OCI-LY1 (cell line): ENCODE results near the gene WDFY2.

ENCODE experiments used
- H2AFZ ChIP-seq: fragments of 200-600 bp; sonication (generic), shearing (Covaris generic); 2 replicates; pipeline ENCODE4 v1.6.0; 2014; ENCODE audit warnings: antibody characterized with exemption, mild to moderate bottlenecking, low read length
- H3F3A ChIP-seq: fragments of 200-600 bp; sonication (generic), shearing (Covaris generic); 2 replicates; pipeline ENCODE4 v1.6.0; 2014; ENCODE audit warnings: mild to moderate bottlenecking, antibody characterized with exemption, low read length, moderate library complexity; ENCODE audit not compliant: insufficient read depth
- H3K27ac ChIP-seq: fragments of 200-600 bp; sonication (generic); 2 replicates; pipeline ENCODE4 v1.5.1; 2014; ENCODE audit warnings: low read length, mixed run types, mild to moderate bottlenecking, low read depth; ENCODE audit not compliant: poor library complexity, severe bottlenecking
- H3K27me3 ChIP-seq: fragments of 200-600 bp; sonication (generic); 2 replicates; pipeline ENCODE4 v1.6.0; 2014; ENCODE audit warnings: antibody characterized with exemption, mild to moderate bottlenecking, low read length, moderate library complexity; ENCODE audit not compliant: insufficient read depth
- H3K36me3 ChIP-seq: fragments of 200-600 bp; sonication (generic); 2 replicates; pipeline ENCODE4 v1.6.1; 2014; ENCODE audit warnings: mild to moderate bottlenecking, antibody characterized with exemption, low read length, moderate library complexity, mixed read lengths; ENCODE audit not compliant: insufficient read depth
- H3K4me1 ChIP-seq: fragments of 200-600 bp; sonication (generic); 2 replicates; pipeline ENCODE4 v1.5.1; 2014; ENCODE audit warnings: mild to moderate bottlenecking, low read length, moderate library complexity; ENCODE audit not compliant: insufficient read depth, severe bottlenecking
- H3K4me2 ChIP-seq: fragments of 200-600 bp; sonication (generic), shearing (Covaris generic); 2 replicates; pipeline ENCODE4 v1.6.1; 2014; ENCODE audit warnings: low read length
- H3K4me3 ChIP-seq: fragments of 200-600 bp; sonication (generic); 2 replicates; pipeline ENCODE4 v1.5.1; 2014; ENCODE audit warnings: low read length, low read depth, mild to moderate bottlenecking, mixed read lengths; ENCODE audit not compliant: poor library complexity, severe bottlenecking
- H3K79me2 ChIP-seq: fragments of 200-600 bp; shearing (Covaris generic); 2 replicates; pipeline ENCODE4 v1.6.1; 2016; ENCODE audit warnings: mixed run types, low read length, mixed read lengths; ENCODE audit not compliant: insufficient read depth
- H3K9ac ChIP-seq: fragments of 200-600 bp; sonication (generic), shearing (Covaris generic); 2 replicates; pipeline ENCODE4 v1.6.1; 2014; ENCODE audit warnings: mild to moderate bottlenecking, low read length, mixed read lengths
- H3K9me2 ChIP-seq: fragments of 200-600 bp; sonication (generic), shearing (Covaris generic); 2 replicates; pipeline ENCODE4 v1.6.1; 2014; ENCODE audit warnings: low read depth, mild to moderate bottlenecking, low read length, mixed read lengths
- H3K9me3 ChIP-seq: fragments of 200-600 bp; shearing (Covaris generic); 2 replicates; pipeline ENCODE4 v1.6.1; 2014; ENCODE audit warnings: low read length, mixed read lengths
- H4K20me1 ChIP-seq: fragments of 200-600 bp; sonication (generic), shearing (Covaris generic); 2 replicates; pipeline ENCODE4 v1.6.0; 2016; ENCODE audit warnings: mild to moderate bottlenecking, low read length; ENCODE audit not compliant: insufficient read depth
- CTCF ChIP-seq: fragments of 200-600 bp; sonication (generic), shearing (Covaris generic); IDR thresholded peaks from 2 replicates; pipeline ENCODE4 v1.5.1; 2017; ENCODE audit warnings: mild to moderate bottlenecking, antibody characterized with exemption, low read length, moderate library complexity, mixed read lengths
- EZH2 ChIP-seq: fragments of 200-600 bp; sonication (generic), shearing (Covaris generic); IDR thresholded peaks from 2 replicates; pipeline ENCODE4 v1.8.0; 2017; ENCODE audit warnings: borderline replicate concordance, mixed run types, mild to moderate bottlenecking, antibody characterized with exemption, low read length, moderate library complexity, mixed read lengths

WDFY2 gene

GRCh38 chr13:51768976-51769375, 184.7 kb downstream of the WDFY2 start:
- H2AFZ ChIP-seq, result no peak overlapping the region
- no peak overlapping the region for H3K27ac ChIP-seq
- no peaks in the 10 kb centered on the region for H4K20me1 ChIP-seq
- peaks cover 20% of the 10 kb centered on the region for H3K4me1 ChIP-seq
- TF ChIP-seq EZH2 (no peak), CTCF (no peak; the same call in 1 of the 2 replicates)
- no peaks in the 10 kb centered on the region for H3F3A ChIP-seq
- no peak overlapping the region for H3K9ac ChIP-seq
- H3K9me3 ChIP-seq, result no peaks in the 10 kb centered on the region
- H3K4me3 ChIP-seq, result no peak overlapping the region
- H3K79me2 ChIP-seq, result no peaks in the 10 kb centered on the region
- no peaks in the 10 kb centered on the region for H3K9me2 ChIP-seq
- no peak overlapping the region for H3K4me2 ChIP-seq
- no peaks in the 10 kb centered on the region for H3K27me3 ChIP-seq
- no peaks in the 10 kb centered on the region for H3K36me3 ChIP-seq

GRCh38 chr13:51769455-51770127, 185.3 kb downstream of the WDFY2 start:
- Histone ChIP-seq H4K20me1 (no peaks in the 10 kb centered on the region), H3K4me3 (no peak overlapping the region), H2AFZ (no peak overlapping the region), H3K4me1 (peaks cover 15% of the 10 kb centered on the region), H3F3A (no peaks in the 10 kb centered on the region), H3K36me3 (no peaks in the 10 kb centered on the region), H3K27ac (no peak overlapping the region), H3K27me3 (no peaks in the 10 kb centered on the region), H3K9me2 (no peaks in the 10 kb centered on the region), H3K4me2 (no peak overlapping the region), H3K9me3 (no peaks in the 10 kb centered on the region), H3K9ac (no peak overlapping the region), H3K79me2 (no peaks in the 10 kb centered on the region)
- TF ChIP-seq CTCF, result no peak
- no peak for TF ChIP-seq EZH2

GRCh38 chr13:51770160-51770559, 185.9 kb downstream of the WDFY2 start:
- no peak overlapping the region for H3K4me2 ChIP-seq
- no peak overlapping the region for H3K9ac ChIP-seq
- no peaks in the 10 kb centered on the region for H3K36me3 ChIP-seq
- no peaks in the 10 kb centered on the region for H3F3A ChIP-seq
- H3K9me3 ChIP-seq, result no peaks in the 10 kb centered on the region
- H3K4me3 ChIP-seq, result no peak overlapping the region
- H3K79me2 ChIP-seq, result no peaks in the 10 kb centered on the region
- no peaks in the 10 kb centered on the region for H3K9me2 ChIP-seq
- no peaks in the 10 kb centered on the region for H4K20me1 ChIP-seq
- no peak overlapping the region for H2AFZ ChIP-seq
- H3K27me3 ChIP-seq, result no peaks in the 10 kb centered on the region
- TF ChIP-seq EZH2 (no peak), CTCF (no peak)
- H3K4me1 ChIP-seq, result peaks cover 9% of the 10 kb centered on the region
- no peak overlapping the region for H3K27ac ChIP-seq
